Endometrial microvascular endothelial cells (primary cell): Measurements from ENCODE around the gene SPINT2. TPM values are rescaled to one million over a fixed set of nuclear protein-coding genes. Genes with fewer than 3 reads are reported as not detected.
"Not testable (repeated sequence)": the region's sequence is repeated elsewhere in the genome, so short reads cannot be mapped to it uniquely, and the experiment has no call there.

ENCODE experiments used
- in situ Hi-C: cut with HindIII; loops from 2 replicates; pipeline ENCODE4 v1.10.0; 2017; ENCODE audit warnings: low sequenced_read_pairs, low pct_unique_long_range_greater_than_20kb; ENCODE audit errors: inconsistent ontology term
- total RNA-seq: library from RNA; depleted of rRNA; stranded (reverse); fragments of >200 nt; gene quantifications from one replicate; pipeline ENCODE4 v1.2.3, GENCODE V29; 2015; ENCODE audit errors: inconsistent ontology term

Gene SPINT2
- total RNA-seq, 1 donor from 2014 or later: not detected

GRCh38 chr19:38339011-38339410, 74.6 kb downstream of the SPINT2 start:
- in situ Hi-C loops: not testable (repeated sequence)

- in situ Hi-C loops: no loop called here
Measured at GRCh38 chr19:38340927-38341326, 76.6 kb downstream of the SPINT2 start.

Other genes starting within 250 kb of the SPINT2 start
- gene DPF1, start 40.4 kb upstream of the SPINT2 start, total RNA-seq: 14.9 TPM
- not detected for gene PPP1R14A, start 8.2 kb upstream of the SPINT2 start, total RNA-seq
- gene C19orf33, start 39.7 kb downstream of the SPINT2 start, total RNA-seq: 7.7 TPM
- 88.4 TPM for gene YIF1B, start 51.4 kb downstream of the SPINT2 start, total RNA-seq
- gene KCNK6, start 55.3 kb downstream of the SPINT2 start, total RNA-seq: 1.8 TPM
- not detected for gene CATSPERG, start 71.3 kb downstream of the SPINT2 start, total RNA-seq
- gene PSMD8, start 110.0 kb downstream of the SPINT2 start, total RNA-seq: 395 TPM
- gene GGN, start 123.5 kb downstream of the SPINT2 start, total RNA-seq: 1.1 TPM
- 7.0 TPM for gene SPRED3, start 124.1 kb downstream of the SPINT2 start, total RNA-seq
- gene FAM98C, start 138.5 kb downstream of the SPINT2 start, total RNA-seq: 12.9 TPM
- not detected for gene RASGRP4, start 161.6 kb downstream of the SPINT2 start, total RNA-seq
- not detected for gene RYR1, start 169.1 kb downstream of the SPINT2 start, total RNA-seq